ENCODE measurements around the gene CCL27.
A peak's percentile ranks its signal among the peaks of the same experiment; 100 is the strongest.

Gene CCL27

GRCh38 chr9:34628656-34629490 is 33.6 kb downstream of the CCL27 start, which contains the start of gene ARID3C:
Gene ARID3C (minus strand): TSS chr9:34629066. CDS start chr9:34628014, 1,052 bp downstream.
- H3K27me3 Mint-ChIP-seq, result peaks cover 65% of the 10 kb centered on the region
- H3K36me3 Mint-ChIP-seq, result no peaks in the 10 kb centered on the region
- peak within 1 kb of the TSS; percentile 75 for H3K4me3 Mint-ChIP-seq
- no peaks in the 10 kb centered on the region for H3K9me3 Mint-ChIP-seq
- H3K4me1 Mint-ChIP-seq, result peaks cover 23% of the 10 kb centered on the region
- H3K27ac Mint-ChIP-seq, result peak within 1 kb of the TSS; percentile 3
- peak; percentile 82 for ATAC-seq

GRCh38 chr9:34627716-34628655 is 34.5 kb downstream of the CCL27 start:
- Mint-ChIP-seq H3K27me3 (peaks cover 74% of the 10 kb centered on the region), H3K9me3 (no peaks in the 10 kb centered on the region), H3K4me1 (peaks cover 29% of the 10 kb centered on the region), H3K27ac (peak overlapping the region; percentile 3), H3K36me3 (no peaks in the 10 kb centered on the region), H3K4me3 (peak overlapping the region; percentile 75)
- ATAC-seq, result no peak

- Mint-ChIP-seq H3K27me3 (peaks cover 84% of the 10 kb centered on the region), H3K4me3 (no peak overlapping the region), H3K36me3 (no peaks in the 10 kb centered on the region), H3K9me3 (no peaks in the 10 kb centered on the region), H3K27ac (no peak overlapping the region), H3K4me1 (peaks cover 37% of the 10 kb centered on the region)
- no peak for ATAC-seq
Measured at GRCh38 chr9:34625186-34625486, 37.3 kb downstream of the CCL27 start.

- Mint-ChIP-seq H3K4me1 (peaks cover 42% of the 10 kb centered on the region), H3K36me3 (no peaks in the 10 kb centered on the region)
- ATAC-seq, result no peak
Measured at GRCh38 chr9:34624475-34625185, 37.8 kb downstream of the CCL27 start.

GRCh38 chr9:34623374-34624235 is 38.9 kb downstream of the CCL27 start:
- Mint-ChIP-seq H3K36me3 (no peaks in the 10 kb centered on the region), H3K9me3 (no peaks in the 10 kb centered on the region), H3K4me3 (peak overlapping the region; percentile 33), H3K27me3 (peaks cover 69% of the 10 kb centered on the region), H3K27ac (no peak overlapping the region), H3K4me1 (peaks cover 40% of the 10 kb centered on the region)
- ATAC-seq, result peak; percentile 6

More at GRCh38 chr9:34624475-34625185, 37.8 kb downstream of the CCL27 start:
- H3K9me3 Mint-ChIP-seq, result no peaks in the 10 kb centered on the region
- no peak overlapping the region for H3K27ac Mint-ChIP-seq
- no peak overlapping the region for H3K4me3 Mint-ChIP-seq
- peaks cover 79% of the 10 kb centered on the region for H3K27me3 Mint-ChIP-seq

GRCh38 chr9:34620061-34620994 is 42.1 kb downstream of the CCL27 start, which contains the start of gene DCTN3:
Gene DCTN3 (minus strand): TSS chr9:34620495. CDS start chr9:34620464, 31 bp downstream.
- Mint-ChIP-seq H3K27ac (peak within 1 kb of the TSS; percentile 81), H3K4me1 (peaks cover 31% of the 10 kb centered on the region), H3K4me3 (peak within 1 kb of the TSS; percentile 90), H3K27me3 (peaks cover 36% of the 10 kb centered on the region), H3K9me3 (no peaks in the 10 kb centered on the region), H3K36me3 (peaks cover 10% of the 10 kb centered on the region)
- peak; percentile 98 for ATAC-seq

- no peaks in the 10 kb centered on the region for H3K9me3 Mint-ChIP-seq
- H3K4me1 Mint-ChIP-seq, result peaks cover 30% of the 10 kb centered on the region
- ATAC-seq, result no peak
- H3K4me3 Mint-ChIP-seq, result no peak overlapping the region
- no peak overlapping the region for H3K27ac Mint-ChIP-seq
- peaks cover 10% of the 10 kb centered on the region for H3K36me3 Mint-ChIP-seq
- no peaks in the 10 kb centered on the region for H3K27me3 Mint-ChIP-seq
Measured at GRCh38 chr9:34615132-34615531, 47.3 kb downstream of the CCL27 start.

GRCh38 chr9:34612788-34613390 is 49.6 kb downstream of the CCL27 start:
- H3K36me3 Mint-ChIP-seq, result peaks cover 10% of the 10 kb centered on the region
- ATAC-seq, result peak; percentile 72
- H3K4me1 Mint-ChIP-seq, result peaks cover 17% of the 10 kb centered on the region
- peak overlapping the region; percentile 87 for H3K4me3 Mint-ChIP-seq
- peak overlapping the region; percentile 94 for H3K27ac Mint-ChIP-seq
- H3K27me3 Mint-ChIP-seq, result no peaks in the 10 kb centered on the region
- no peaks in the 10 kb centered on the region for H3K9me3 Mint-ChIP-seq

Measured in stimulated activated memory B cell treated with anti-CD40 and anti-IgM and Interleukin-4, amounts not matched to agents 10 μg/mL and 1 μg/mL and 100 μg/mL, for 72 hours (primary cell).